Liver (tissue), 9 donors: ENCODE results near the gene ARHGEF7. TPM values are rescaled to one million over a fixed set of nuclear protein-coding genes. Genes with fewer than 3 reads are reported as not detected.

Source experiments
- DNase-seq: peaks from one replicate; pipeline ENCODE4 v3.0.0-alpha.2; 2017; ENCODE audit warnings: low spot score
- H3K27ac ChIP-seq, 2 donors: one replicate each; pipeline ENCODE4 v1.7.0; 2013; ENCODE audit warnings: inconsistent platforms in 2 of 2, low read length in 2 of 2, control low read depth in 1 of 2, low read depth in 1 of 2, mild to moderate bottlenecking in 1 of 2
- H3K27me3 ChIP-seq, 4 donors: one replicate each; pipeline versions ENCODE4 v1.6.1 to v1.7.0; 2013; ENCODE audit warnings: low read length in 3 of 4, inconsistent platforms in 1 of 4, mild to moderate bottlenecking in 1 of 4, moderate library complexity in 1 of 4; ENCODE audit not compliant: control insufficient read depth in 4 of 4, insufficient read depth in 4 of 4
- H3K36me3 ChIP-seq, 4 donors: one replicate each; pipeline versions ENCODE4 v1.6.1 to v1.7.0; 2013; ENCODE audit warnings: low read length in 3 of 4, mild to moderate bottlenecking in 3 of 4, low read depth in 1 of 4, moderate library complexity in 1 of 4; ENCODE audit not compliant: control insufficient read depth in 4 of 4, insufficient read depth in 3 of 4
- H3K4me1 ChIP-seq, 4 donors: one replicate each; pipeline versions ENCODE4 v1.6.1 to v1.7.0; 2013; ENCODE audit warnings: low read length in 3 of 4, mild to moderate bottlenecking in 3 of 4, moderate library complexity in 1 of 4; ENCODE audit not compliant: control insufficient read depth in 4 of 4, insufficient read depth in 4 of 4
- H3K4me3 ChIP-seq, 3 donors: one replicate each; pipeline versions ENCODE4 v1.6.1 to v1.7.0; 2013; ENCODE audit warnings: low read length in 3 of 3, control low read depth in 1 of 3, low read depth in 1 of 3, mild to moderate bottlenecking in 1 of 3
- H3K9ac ChIP-seq, 2 donors: one replicate each; pipeline ENCODE4 v1.7.0; 2013; ENCODE audit warnings: low read length in 2 of 2, mild to moderate bottlenecking in 2 of 2, moderate library complexity in 2 of 2, control low read depth in 1 of 2, low read depth in 1 of 2
- H3K9me3 ChIP-seq, 4 donors: one replicate each; pipeline versions ENCODE4 v1.6.1 to v1.7.0; 2013; ENCODE audit warnings: low read length in 3 of 4; ENCODE audit not compliant: control insufficient read depth in 4 of 4
- ATF3 ChIP-seq: IDR thresholded peaks from 2 replicates; pipeline ENCODE4 v1.6.1; 2016; ENCODE audit warnings: antibody characterized with exemption
- CTCF ChIP-seq: fragments of 150-350 bp; IDR thresholded peaks from 2 replicates; pipeline ENCODE4 v1.5.1; 2017; ENCODE audit warnings: improper control_type of control experiment, low read depth, low read length; ENCODE audit not compliant: missing input control
- EGR1 ChIP-seq, 2 donors: IDR thresholded peaks; 2 replicates each; pipeline ENCODE4 v1.6.1; 2016 to 2018; ENCODE audit warnings: antibody characterized with exemption in 2 of 2, low read depth in 2 of 2
- FOXA1 ChIP-seq: IDR thresholded peaks from 2 replicates; pipeline ENCODE4 v1.6.1; 2016; ENCODE audit warnings: antibody characterized with exemption
- FOXA2 ChIP-seq: IDR thresholded peaks from 2 replicates; pipeline ENCODE4 v1.6.1; 2016; ENCODE audit warnings: antibody characterized with exemption
- GABPA ChIP-seq, 2 donors: IDR thresholded peaks in 1 of 2; conservative IDR thresholded peaks in 1 of 2; 2 replicates each; pipeline ENCODE4 v1.6.1; 2016; ENCODE audit warnings: antibody characterized with exemption in 2 of 2, mild to moderate bottlenecking in 1 of 2, moderate library complexity in 1 of 2
- HNF4A ChIP-seq, 2 donors: conservative IDR thresholded peaks; 2 replicates each; pipeline ENCODE4 v1.6.1; 2016; ENCODE audit warnings: antibody characterized with exemption in 2 of 2, mild to moderate bottlenecking in 2 of 2
- HNF4G ChIP-seq: IDR thresholded peaks from 2 replicates; pipeline ENCODE4 v1.6.1; 2016; ENCODE audit warnings: antibody characterized with exemption
- JUND ChIP-seq, 2 donors: IDR thresholded peaks; 2 replicates each; pipeline ENCODE4 v1.6.1; 2016; ENCODE audit warnings: antibody characterized with exemption in 2 of 2
- MAX ChIP-seq: IDR thresholded peaks from 2 replicates; pipeline ENCODE4 v1.6.1; 2016; ENCODE audit warnings: antibody characterized with exemption
- NR2F2 ChIP-seq: IDR thresholded peaks from 2 replicates; pipeline ENCODE4 v1.6.1; 2016; ENCODE audit warnings: antibody characterized with exemption
- RAD21 ChIP-seq, 2 donors: IDR thresholded peaks; 2 replicates each; pipeline ENCODE4 v1.6.1; 2016; ENCODE audit warnings: antibody characterized with exemption in 2 of 2, mild to moderate bottlenecking in 2 of 2
- REST ChIP-seq: IDR thresholded peaks from 2 replicates; pipeline ENCODE4 v1.6.1; 2016; ENCODE audit warnings: antibody characterized with exemption, mild to moderate bottlenecking
- RXRA ChIP-seq, 2 donors: IDR thresholded peaks; 2 replicates each; pipeline ENCODE4 v1.6.1; 2017 to 2018; ENCODE audit warnings: antibody characterized with exemption in 2 of 2, mild to moderate bottlenecking in 1 of 2
- SP1 ChIP-seq: IDR thresholded peaks from 2 replicates; pipeline ENCODE4 v1.6.1; 2018; ENCODE audit warnings: antibody characterized with exemption, mild to moderate bottlenecking
- TAF1 ChIP-seq: conservative IDR thresholded peaks from 2 replicates; pipeline ENCODE4 v1.6.1; 2016; ENCODE audit warnings: antibody characterized with exemption, mild to moderate bottlenecking
- YY1 ChIP-seq: IDR thresholded peaks from 2 replicates; pipeline ENCODE4 v1.6.1; 2016; ENCODE audit warnings: antibody characterized with exemption, mild to moderate bottlenecking
- ZBTB33 ChIP-seq: IDR thresholded peaks from 2 replicates; pipeline ENCODE4 v1.6.1; 2016; ENCODE audit warnings: antibody characterized with exemption
- WGBS: extraction: QIAGEN DNeasy Blood & Tissue Kit; methylation state at CpG from one replicate; pipeline ENCODE4 v1.1.7; 2013; 5-methylcytosine and 5-hydroxymethylcytosine counted together
- polyA plus RNA-seq, 2 donors: library from polyadenylated mRNA; stranded (reverse) in 1 of 2; unstranded in 1 of 2; fragments of 200-250 nt in 1 of 2; fragments of >200 nt in 1 of 2; fragmentation: Nextera tagmentation in 1 of 2; extraction: Ambion mirVana in 1 of 2; gene quantifications; one replicate each; pipeline versions ENCODE4 v1.2.1 to v1.2.3, GENCODE V29; 2013 to 2015
- total RNA-seq, 2 donors: library from RNA; depleted of rRNA; stranded (reverse); fragments of >200 nt; gene quantifications; one replicate each; pipeline ENCODE4 v1.2.3, GENCODE V29; 2014
- donor health status: healthy.
- donor health status: healthy.
- donor health status: healthy.
- donor health status: healthy.
- donor health status: healthy.

The ARHGEF7 gene
- total and polyA plus RNA-seq, 4 donors = 10.3 to 37.5 (median 20.1) TPM

GRCh38 chr13:111095031-111095840, 19.9 kb upstream of the ARHGEF7 start:
- Histone ChIP-seq H3K4me1 (no peaks in the 10 kb centered on the region), H3K9ac (no peak overlapping the region), H3K4me3 (no peak overlapping the region), H3K27me3 (peaks cover 0 to 11% (median 5%) of the 10 kb centered on the region in 4 donors), H3K9me3 (no peaks in the 10 kb centered on the region), H3K27ac (no peak overlapping the region), H3K36me3 (no peaks in the 10 kb centered on the region)
- TF ChIP-seq EGR1 (IDR thresholded peaks at IDR 0.05; ENCODE audit: low read depth in 2 of 2) (no peak), HNF4G (no peak), MAX (no peak)
- no peak for DNase-seq
- 79% methylated on average over 30 of the region's 30 CpGs for whole genome bisulfite sequencing

- Histone ChIP-seq H3K27me3 (peaks cover 0 to 11% (median 5%) of the 10 kb centered on the region in 4 donors), H3K27ac (no peak overlapping the region), H3K36me3 (no peaks in the 10 kb centered on the region), H3K9me3 (no peaks in the 10 kb centered on the region), H3K4me1 (no peaks in the 10 kb centered on the region), H3K4me3 (no peak overlapping the region), H3K9ac (no peak overlapping the region)
- DNase-seq = no peak
- no peak for TF ChIP-seq GABPA (IDR thresholded peaks at IDR 0.05 in 1 of 2, conservative IDR thresholded peaks at IDR 0.05 in 1 of 2)
- no peak for TF ChIP-seq YY1
- no peak for TF ChIP-seq FOXA2
- no peak for TF ChIP-seq CTCF
- no peak for TF ChIP-seq TAF1
- no peak for TF ChIP-seq HNF4G
- TF ChIP-seq RAD21 (IDR thresholded peaks at IDR 0.05) = no peak
- no peak for TF ChIP-seq ZBTB33
- TF ChIP-seq REST = no peak
- TF ChIP-seq EGR1 (IDR thresholded peaks at IDR 0.05; ENCODE audit: low read depth in 2 of 2) = no peak
- TF ChIP-seq FOXA1 = no peak
- no peak for TF ChIP-seq HNF4A (conservative IDR thresholded peaks at IDR 0.05)
- no peak for TF ChIP-seq SP1
- no peak for TF ChIP-seq JUND (IDR thresholded peaks at IDR 0.05)
- no peak for TF ChIP-seq ATF3
- no peak for TF ChIP-seq MAX
- TF ChIP-seq RXRA (IDR thresholded peaks at IDR 0.05) = no peak
- no peak for TF ChIP-seq NR2F2
- 69% methylated on average over 9 of the region's 9 CpGs for WGBS
These were observed 19.1 kb upstream of the ARHGEF7 start for GRCh38 chr13:111095911-111096501.
